GM12872 (cell line): ENCODE data around the gene SEMA3A.

Experiments used
- TF ChIP-seq, protein P1 (sequence below): IDR thresholded peaks from 3 replicates; pipeline ENCODE4 v1.5.1; 2011; ENCODE audit warnings: low read depth, mild to moderate bottlenecking, low read length, moderate library complexity; ENCODE audit not compliant: insufficient read depth

The SEMA3A gene

DNA sequence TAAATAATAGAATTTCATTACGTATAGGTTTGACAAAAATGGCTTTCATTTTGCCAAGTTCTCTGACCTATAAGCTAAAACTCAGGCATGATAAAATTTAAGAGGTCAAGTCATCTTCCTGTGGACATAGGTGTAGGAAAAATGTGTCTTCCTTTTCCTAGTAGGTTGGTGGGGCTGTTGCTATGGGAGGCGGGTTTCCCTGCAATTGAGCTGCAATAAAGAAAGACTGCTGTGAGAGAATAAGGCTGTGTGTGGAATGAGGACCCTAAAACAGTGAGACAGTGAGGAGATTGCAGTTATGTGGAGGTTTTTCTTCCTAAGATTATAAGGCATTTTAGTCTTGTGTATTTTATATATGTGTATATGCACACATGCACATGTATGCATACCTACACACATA lies 13.0 kb upstream of the SEMA3A start:
- TF ChIP-seq, protein P1, sequence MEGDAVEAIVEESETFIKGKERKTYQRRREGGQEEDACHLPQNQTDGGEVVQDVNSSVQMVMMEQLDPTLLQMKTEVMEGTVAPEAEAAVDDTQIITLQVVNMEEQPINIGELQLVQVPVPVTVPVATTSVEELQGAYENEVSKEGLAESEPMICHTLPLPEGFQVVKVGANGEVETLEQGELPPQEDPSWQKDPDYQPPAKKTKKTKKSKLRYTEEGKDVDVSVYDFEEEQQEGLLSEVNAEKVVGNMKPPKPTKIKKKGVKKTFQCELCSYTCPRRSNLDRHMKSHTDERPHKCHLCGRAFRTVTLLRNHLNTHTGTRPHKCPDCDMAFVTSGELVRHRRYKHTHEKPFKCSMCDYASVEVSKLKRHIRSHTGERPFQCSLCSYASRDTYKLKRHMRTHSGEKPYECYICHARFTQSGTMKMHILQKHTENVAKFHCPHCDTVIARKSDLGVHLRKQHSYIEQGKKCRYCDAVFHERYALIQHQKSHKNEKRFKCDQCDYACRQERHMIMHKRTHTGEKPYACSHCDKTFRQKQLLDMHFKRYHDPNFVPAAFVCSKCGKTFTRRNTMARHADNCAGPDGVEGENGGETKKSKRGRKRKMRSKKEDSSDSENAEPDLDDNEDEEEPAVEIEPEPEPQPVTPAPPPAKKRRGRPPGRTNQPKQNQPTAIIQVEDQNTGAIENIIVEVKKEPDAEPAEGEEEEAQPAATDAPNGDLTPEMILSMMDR, result no peak

DNA sequence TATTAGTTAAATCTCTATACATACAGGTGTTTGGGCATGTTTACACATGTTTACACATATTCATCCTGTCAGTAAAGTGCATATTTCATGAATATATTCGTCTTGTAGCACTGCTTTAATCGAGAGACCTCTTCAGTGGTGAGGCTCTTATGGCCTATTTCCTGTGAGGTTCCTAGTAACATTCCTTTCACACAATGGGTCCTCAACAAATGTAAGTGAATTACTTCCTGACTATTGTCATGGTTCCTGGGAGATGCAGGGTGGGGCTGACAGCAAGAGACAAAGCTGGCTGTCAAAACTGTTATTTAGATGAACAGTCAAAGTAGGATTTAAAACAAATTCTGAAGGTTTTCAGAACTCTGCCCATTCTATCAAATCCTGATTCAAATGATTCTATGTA lies 12.4 kb upstream of the SEMA3A start:
- TF ChIP-seq, protein P1, result no peak

DNA sequence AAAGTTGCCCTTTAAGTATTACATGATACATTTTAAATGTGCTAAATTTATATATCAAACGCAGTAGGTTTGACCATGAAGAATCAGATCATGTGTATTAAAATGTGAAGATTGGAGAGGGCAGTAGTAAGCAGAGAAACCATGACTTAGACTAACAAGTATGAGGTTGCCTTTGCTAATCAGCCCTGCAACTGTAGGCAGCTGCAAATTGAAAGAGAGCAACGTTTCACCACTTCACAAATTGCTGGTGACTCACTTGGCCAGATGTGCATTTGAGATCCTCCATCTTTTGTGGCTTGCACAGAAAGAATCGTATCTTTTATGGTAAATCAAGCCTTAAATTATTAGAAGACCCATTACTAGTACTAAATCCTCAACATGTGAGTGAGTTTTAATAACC lies 10.1 kb upstream of the SEMA3A start:
- TF ChIP-seq, protein P1, result no peak

DNA sequence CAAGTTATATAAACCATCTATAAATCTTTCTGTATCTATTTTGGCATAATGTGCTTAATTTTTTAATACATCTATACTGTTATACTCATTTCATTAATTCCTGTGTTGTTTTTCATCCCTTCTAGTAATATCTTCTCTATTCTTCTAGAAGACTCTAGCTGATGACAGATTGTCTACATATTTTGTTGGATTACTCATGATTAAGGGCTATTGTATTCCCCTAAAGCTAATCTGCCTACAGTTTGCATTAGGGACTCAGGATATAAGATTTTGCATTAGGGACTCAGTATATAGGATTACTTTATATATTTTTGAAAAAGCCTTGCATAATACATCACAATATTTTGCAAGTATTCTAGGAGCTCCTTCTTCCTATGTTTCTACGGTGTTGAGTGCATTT lies 8.3 kb upstream of the SEMA3A start:
- TF ChIP-seq, protein P1, result no peak

DNA sequence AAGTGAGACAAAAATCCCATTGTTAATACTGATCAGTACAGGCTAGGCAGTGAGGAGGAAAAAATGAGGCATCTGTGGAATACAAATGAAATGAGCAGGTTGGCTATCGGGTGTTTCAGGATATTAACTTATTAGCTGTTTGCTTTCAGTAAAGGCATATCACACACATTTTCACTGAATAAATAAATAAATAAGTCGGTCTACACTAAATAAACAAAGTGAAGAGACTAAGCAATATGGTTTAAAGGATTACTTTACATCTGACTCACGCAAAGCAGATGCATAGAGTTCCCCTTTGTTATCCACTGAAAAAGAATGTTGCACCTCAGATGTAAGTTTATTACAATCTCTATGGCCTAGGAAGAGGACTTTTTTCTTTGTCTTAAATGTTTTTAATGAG lies 6.3 kb upstream of the SEMA3A start:
- TF ChIP-seq, protein P1, result no peak

DNA sequence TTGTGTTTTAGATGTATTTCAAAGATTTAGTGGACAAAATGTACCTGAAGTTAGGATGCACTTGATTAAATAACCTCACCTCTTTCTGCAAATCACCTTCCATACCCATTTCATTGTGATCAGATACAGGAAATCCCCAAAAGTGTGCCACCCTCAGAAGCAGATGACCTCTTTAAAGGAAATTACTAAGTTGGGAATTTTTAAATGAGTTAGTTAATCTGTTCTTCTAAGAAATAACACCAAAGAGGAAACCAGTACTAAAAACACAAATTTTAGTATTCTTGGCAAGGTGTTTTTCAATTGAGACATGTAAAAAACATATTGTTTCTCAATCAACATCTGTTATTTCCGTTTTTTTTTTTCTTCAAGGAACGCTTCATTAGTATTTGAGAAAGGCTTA lies 4.6 kb upstream of the SEMA3A start:
- TF ChIP-seq, protein P1, result no peak

DNA sequence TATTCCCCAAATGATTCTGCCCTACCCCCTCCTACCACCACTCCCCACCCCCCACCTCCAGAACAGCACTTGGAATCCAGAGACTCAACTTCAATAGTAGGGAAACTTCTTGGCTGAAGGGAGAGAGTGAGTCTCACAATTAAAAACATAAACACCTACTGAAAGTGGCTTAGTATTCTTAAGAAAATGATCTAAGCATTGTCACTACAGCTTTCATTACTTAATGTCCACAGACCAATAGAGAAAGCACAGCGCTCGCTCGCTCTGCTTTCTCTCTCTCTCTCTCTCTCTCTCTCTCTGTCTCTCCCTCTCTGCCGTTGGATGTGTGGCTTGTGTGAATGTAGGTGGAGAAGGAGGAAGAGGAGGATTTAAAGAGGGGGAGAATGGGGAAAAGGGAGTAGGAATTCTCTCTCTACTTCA lies 1.5 kb upstream of the SEMA3A start:
- TF ChIP-seq, protein P1, result no peak

DNA sequence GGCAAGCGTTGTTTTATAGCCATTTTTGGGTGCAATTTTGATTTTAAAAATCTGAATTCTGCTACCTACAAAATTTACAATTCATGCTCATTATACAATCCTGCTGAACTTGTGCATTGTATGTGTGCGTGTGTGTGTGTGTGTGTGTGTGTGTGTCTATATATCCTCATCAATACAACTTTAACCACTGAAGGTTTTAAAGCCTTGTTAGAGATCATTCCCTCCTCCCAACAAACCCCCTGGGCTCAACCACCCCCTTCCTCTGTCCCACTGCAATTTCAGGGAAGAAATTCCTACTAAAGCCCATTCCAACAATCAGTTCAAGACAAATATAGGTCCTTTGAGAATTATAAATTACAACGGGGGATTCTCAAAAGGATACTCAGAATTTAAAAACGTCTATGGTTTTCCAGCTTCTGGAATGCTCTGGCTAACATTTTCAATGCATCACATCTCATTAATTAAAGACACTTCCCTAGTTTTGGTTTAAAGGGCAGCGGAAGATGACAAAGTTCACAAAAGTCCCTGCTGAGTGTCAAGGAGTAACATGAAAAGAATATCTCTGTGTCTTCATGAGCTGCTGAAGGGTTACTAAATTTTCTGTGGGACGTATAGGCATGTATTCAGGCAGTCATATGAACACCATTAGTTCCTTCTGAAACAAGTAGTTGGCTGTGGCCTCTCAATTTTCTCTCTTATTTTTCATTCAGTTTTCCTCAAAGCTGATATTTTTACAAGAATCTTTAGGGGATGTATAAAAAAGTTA lies 889 bp upstream of the SEMA3A start:
- TF ChIP-seq, protein P1, result no peak
